HG02678 (cell line): Measurements from ENCODE around the gene SUSD5.

ENCODE experiments used
- ATAC-seq: cut with Tn5 transposase; IDR thresholded peaks from one replicate; pipeline ENCODE4 v1.9.1; 2021; ENCODE audit warnings: mild to moderate bottlenecking, moderate library complexity; ENCODE audit not compliant: unreplicated experiment

The SUSD5 gene

DNA sequence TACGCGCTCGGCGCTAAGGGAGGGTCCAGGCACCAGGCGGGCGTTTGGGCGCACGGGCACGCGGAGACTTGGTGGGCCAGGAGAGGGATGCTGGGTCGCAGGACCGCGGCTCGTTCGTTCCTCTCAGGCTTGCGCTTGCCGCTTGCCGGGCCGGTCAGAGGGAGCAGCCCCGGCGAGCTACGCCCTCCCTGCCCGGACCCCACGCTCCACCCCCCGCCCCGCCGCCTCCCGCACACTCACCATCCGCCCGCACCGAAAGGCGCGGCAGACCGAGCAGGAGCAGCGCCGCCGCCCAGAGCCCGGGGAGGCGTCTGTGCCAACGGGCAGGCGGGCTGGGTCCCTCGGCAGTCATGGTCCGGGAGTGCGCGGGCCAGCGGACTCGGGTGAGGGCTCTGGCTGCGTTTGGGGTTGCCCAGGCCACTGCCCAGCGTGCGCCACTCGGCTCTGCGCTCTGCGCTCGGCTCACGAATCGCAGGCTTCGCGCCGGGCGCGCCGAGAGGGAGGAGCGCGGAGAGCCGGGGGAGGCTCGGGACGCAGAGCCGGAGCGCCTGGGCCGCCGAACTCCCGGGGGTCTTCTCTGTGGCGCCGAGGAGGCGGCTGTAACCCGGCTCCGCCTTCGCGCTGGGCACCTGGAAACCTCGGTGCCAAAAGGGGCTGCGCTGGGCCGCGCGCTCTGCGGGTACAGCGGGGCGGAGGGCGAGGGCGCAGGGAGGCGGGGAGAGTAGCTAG lies at the start of gene SUSD5:
TSS of gene SUSD5 (minus strand) at position 365 of the 729 bp plus-strand sequence. CDS start at position 352, 13 bp downstream.
- ATAC-seq, result no peak

DNA sequence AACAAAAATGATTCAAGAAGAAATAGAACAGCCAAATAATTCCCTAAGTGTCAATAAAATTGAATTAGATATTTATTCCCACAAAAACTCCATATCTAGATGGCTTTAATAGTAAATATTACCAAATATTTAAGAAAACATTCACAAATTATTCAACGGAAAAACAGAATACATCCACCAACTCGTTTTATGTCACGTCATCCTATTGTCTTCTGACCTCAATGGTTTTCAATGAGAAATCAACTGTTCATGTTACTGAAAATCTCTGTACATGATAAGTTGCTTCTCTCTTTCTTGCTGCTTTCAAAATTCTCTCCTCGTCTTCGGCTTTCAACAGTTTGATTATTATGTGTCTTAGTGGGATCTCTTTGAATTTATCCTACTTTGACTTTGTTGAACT lies 41.5 kb upstream of the SUSD5 start:
- no peak for ATAC-seq

DNA sequence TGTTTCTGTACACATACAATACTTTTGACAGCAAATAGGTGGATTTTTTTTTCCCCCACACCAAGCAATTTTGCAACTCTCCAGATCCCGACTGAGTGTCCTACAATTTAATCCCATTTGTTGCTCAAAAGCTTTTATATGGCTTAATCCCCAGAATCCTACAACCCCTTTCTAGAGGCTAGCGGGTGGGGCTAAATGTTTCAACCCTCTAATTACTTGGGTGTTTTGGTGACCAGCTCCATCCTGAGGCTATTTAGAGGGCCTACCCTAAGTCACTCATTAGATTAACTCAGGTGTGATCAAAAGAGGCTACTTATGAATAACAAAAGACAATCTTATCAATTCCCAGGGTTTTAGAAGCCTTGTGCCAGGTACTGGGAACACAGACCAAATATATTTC lies 37.6 kb upstream of the SUSD5 start:
- ATAC-seq, result no peak

DNA sequence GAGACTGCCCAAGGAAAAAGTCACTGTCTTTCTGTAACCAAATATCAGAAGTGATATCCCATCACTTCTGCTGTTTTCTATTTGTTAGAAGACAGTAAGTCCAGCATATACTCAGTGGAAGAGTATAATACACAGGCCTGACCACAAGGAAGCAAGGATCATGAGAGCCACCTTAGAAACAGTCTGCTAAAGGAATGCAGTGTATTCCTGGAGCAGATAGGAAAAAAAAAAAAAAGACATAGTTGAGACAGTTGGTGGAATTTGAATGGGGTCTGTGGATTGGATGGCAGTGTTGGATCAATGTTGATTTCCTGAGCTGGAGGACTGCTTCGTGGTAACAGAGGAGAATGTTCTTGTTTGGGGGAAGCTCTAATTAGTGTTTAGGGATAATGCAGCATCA lies 32.1 kb upstream of the SUSD5 start:
- ATAC-seq, result no peak

DNA sequence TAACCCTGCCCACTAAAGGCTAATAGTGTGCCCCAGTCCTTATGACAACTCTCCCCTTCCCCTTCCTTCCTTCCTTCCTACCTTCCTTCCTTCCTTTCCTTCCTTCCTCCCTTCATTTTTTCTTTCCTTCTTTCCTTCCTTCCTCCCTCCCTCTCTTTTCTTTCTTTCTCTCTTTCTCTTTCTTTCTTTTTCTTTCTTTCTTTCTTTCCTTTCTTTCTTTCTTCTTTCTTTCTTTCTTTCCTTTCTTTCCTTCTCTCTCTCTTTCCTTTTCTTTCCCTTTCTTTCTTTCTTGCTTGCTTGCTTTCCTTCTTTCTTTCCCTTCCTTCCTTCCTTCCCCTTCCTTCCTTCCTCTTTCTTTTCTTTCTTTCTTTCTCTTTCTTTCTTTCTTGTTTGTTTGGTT lies 28.2 kb upstream of the SUSD5 start:
- no peak for ATAC-seq

DNA sequence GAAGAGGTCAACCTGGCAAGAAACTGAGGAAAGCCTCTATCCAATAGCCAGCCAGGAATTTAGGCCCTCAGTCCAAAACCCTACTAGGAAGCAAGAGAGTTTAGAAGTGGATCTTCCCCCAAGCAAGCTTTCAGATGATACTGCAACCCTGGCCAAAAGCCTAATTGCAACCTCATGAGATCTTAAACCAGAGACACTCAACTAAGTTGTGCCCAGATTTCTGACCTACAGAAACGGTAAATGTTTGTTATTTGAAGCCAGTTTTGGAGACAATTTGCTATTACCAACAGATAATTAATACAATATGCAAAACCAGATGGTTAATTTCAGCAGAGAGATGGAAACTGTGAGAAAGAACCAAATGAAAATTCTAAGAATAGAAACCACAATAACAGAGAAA lies 21.7 kb upstream of the SUSD5 start:
- ATAC-seq, result no peak

DNA sequence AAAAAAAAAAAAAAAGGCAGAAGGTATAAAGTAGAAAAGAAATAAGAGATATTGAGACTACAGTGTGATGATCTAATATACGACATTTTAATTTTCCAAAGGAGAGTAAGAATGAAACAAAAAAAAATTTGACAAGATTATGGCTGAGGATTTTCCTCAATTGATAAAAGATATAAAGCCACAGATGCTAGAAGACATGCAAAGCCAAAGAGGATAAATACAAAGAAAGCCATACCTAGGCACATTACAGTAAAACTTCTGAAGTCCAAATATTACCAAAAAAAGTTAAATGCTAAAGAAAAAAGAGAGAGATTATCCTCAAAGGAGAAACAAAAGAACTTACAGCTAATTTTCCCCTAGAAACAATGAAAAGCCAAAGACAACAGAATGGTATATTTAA lies 20.3 kb upstream of the SUSD5 start:
- ATAC-seq, result no peak

DNA sequence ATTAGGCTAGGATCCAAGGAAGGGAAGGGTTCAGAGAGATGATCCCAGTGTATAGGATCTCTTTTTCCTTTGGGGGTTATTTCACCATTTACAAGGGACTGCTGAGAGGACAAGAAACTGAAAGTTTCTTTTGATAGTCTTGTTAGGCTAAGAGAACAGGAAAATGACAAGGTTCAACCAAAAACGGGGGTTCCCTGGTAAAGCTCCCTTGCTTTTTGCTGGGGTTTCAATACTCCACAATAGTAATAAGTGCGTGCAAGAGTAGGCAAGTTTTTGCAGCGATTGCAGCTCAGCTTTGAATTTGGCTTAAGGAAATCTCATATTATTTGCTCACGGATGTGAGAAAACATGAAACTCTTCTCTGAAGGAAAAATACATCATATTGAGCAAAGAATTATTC lies 18.8 kb upstream of the SUSD5 start:
- no peak for ATAC-seq

DNA sequence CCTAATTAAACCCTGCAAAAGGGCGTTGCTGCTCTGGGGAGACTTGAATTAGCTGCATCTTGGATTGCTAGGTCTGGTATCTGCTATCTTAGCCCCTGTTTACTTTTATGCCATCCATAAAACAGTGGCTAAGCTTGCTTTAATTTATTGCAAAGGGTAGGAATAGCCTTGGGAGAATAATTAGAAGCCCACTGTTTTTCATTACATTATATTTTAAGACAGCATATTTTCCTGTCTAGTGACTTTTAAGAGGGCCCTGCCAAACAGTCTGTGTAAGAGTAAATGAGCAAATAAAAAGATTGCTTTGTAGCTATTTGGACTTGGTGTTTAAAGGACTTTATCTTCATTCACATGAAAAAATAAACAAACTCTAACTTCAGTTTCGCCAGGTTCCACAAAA lies 17.4 kb upstream of the SUSD5 start:
- ATAC-seq, result no peak

DNA sequence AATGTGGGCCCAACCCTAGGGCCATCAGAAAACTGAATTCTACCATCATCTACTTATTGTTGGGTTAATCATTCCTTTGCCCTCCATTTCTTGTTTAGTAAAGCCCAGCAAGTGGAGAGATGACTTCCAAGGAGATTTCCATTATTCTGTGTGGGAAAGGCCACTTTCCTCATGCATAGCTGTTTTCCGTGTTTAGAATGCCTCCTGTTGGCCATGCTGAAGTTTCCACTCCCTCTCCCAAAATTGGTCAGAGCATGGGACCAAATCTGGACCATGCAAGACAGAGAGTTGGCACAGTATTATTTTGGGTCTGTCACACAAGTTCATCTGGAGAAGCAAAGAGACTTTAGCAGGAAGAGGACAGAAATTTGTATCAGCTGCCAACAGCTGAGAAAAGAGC lies 15.3 kb upstream of the SUSD5 start:
- ATAC-seq, result no peak

DNA sequence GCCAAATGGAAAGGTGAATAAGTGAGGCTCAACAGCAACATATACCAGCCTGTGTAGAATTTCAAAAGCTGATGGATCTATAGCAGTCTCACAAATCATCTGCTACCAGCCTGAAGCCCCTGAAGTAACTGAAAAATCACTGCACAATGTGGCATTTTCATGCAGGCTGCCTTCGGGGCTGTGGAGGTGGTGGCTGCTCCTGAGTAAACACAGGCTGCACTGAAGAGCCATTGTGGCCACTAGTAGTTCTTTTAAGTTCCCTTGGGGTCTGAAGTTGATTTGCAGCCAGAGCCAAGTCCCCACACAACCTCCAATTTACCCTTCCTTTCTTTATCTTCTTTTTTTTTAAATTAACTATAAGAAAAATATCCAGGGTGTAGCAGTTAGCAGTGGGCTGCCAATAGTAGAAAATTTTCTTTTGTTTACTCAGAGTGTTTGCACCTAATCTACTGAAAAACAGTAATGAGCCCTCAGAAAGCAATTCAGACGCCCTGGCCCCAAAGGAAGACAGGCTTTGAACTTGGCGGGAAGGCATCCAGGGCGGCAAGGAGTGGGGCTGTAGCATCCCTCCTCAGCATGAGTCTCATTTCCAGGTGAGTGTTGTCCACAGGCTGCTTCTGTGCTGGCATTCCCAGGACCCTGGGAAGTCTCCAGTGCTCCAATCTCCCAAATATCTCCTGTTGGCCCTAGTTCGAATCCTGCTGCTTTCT lies 13.3 kb upstream of the SUSD5 start:
- no peak for ATAC-seq

DNA sequence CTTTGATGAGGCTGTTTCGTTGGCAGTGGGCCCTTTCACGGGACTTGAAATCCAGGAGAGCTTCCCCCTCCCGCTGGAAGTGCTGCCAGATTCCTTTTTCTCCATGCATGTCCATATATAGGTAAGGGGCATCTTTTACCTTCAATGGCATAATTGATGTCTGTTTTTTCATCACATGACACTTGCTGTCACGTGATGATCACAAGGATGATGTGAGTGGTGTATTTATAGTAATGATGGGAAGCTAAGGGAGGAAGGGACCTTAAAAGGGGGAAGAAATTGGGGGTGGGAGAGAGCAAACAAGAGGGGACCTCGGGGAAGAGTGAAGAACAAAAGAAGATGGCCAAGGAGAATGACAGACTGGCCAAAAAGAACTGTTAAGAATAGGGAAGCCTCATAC lies 11.3 kb upstream of the SUSD5 start:
- ATAC-seq, result no peak

DNA sequence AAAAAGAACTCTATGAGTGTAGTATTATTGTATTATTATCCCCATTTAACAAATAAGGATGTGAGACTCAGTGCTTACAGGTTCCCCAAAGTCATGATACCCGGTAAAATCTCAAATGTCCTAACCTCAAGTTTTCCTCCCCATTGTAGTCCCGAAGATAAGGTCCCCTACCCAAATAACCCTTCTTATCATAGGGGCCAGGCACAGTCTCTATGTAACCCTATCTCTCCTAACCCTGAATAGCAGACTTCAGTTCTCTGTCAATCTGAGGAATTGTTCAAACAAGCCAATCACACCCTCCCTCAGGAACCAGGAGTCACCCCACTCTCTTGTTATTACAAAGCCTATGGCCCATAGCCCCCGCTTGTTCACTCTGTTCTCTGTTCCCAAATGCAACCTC lies 10.5 kb upstream of the SUSD5 start:
- no peak for ATAC-seq

DNA sequence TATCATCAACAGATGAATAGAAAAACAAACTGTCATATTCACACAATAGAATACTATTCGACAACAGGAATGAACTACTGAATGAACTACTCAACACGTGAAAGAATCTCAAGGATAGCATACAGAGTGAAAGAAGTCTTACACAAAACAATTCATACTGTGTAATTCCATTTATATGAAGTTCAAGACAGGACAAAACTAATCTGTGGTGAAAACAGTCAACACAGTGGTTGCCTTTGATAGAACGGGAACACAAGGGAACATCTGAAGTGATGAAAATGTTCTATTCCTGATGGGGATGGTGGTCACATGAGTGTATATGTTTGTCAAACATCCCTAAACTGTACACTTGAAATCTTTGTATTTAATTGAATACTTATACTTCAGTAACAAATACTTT lies 2.6 kb upstream of the SUSD5 start:
- no peak for ATAC-seq

DNA sequence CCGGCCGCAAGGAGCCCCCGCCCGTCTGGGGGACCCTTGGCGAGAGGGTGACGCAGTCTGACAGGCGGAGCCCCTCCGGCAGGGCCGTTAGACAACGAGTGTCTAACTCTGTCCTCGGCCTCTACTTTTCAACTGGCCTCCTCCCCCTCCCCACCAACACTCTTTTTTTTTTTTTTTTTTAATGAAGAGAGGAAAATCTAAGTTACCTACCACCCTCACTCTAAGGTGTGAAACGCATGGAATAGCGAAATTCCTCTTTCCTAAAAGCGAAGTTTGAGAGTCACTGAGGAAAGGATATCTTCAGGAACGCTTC lies 521 bp upstream of the SUSD5 start:
- ATAC-seq, result no peak

DNA sequence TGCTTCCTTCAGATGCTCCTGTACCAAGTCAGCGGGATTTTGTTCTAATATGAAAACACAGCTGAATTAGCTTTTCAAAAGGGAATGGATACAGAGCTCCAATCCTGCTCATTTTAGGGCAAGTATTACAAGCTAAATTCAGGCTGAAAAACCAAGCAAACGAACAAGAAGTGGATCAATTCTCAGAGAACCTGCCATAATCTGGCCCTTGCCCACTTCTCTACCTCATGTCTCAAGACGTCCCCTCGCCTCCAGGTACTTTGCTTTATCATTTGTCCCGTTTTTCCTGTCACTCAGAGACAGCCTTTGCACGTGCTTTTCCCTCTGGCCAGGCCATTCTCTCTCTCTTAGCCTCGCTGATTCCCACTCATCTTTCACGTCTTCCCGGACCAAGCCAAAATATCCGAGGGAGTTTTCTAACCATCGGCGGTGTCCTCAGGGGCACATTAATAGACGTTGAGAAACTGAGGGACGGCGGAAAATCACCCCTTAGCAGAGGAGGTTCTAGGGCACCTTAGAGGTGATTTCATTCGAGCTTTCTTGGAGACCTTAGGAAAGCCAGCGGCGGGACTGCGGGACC lies 654 bp downstream of the SUSD5 start:
- ATAC-seq, result no peak

DNA sequence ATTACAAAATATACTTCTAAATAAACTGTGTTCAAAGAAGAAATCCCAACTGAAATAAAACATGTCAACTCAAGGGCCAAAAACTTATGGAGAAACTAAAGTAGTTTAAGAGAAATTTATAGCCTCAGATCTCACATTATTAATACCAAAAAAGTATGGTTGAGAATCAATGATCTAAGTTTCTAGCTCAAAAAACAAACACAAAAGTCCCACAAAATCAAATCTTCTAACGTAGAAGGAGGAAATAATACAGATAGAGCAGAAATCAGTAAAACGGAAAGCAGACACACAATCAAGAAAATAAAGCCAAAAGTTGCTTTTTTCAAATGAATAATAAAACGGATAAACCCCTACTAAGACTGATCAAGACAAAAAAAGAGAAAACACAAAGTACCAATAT lies 2.9 kb downstream of the SUSD5 start:
- ATAC-seq, result no peak

DNA sequence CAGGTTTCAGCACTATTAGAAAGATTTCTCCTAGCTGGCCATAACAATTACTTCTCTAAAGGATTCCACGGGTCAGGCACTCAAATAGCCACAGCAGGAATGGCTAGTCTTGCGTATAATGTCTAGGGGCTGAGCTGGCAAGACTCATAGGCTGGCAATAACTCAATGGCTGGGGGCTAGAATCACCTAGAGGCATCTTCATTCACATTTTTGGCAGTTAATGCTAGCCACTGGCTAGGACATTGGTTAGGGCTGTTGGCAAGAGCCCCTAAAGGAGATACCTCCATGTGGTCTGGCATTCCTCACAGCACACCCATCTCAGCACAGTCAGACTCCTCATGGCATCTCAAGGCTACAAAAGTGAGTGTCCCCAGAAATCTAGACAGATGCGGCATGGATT lies 6.2 kb downstream of the SUSD5 start:
- ATAC-seq, result no peak

DNA sequence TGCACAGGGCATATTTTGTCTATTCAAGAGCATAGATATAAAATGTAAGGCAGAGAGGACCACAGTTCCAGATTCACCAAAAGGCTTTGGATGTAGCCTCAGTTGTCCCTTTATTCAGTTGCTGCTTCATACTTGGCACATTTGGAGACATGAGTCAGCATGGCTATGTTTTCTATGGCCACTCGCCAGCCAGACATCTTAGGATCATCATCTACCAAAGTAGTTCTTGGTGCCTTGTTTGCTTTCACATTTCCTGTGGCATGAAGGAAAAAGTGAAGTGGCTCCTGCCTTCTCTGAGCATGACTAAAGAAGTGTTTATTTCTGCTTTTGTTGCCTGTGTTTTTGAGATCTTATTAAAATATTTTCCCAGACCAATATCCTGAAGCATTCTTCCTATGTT lies 7.2 kb downstream of the SUSD5 start:
- ATAC-seq, result no peak

DNA sequence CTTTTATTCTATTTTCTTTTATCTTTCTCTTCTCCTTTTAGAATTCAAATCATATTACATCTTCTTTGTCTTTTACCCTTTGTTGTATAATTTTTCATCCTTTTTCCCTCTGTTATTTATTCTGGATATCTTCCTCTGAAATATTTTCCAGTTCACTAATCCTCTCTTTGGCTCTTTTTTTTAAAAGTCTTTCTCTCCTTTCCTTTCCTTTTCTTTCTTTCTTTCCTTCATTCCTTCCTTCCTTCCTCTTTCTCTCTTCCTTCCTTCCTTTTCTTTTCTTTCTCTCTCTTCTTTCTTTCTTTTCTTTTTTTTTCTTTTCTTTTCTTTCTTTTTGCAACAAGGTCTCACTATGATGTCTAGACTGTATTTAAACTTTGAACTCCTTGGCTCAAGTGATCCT lies 9.3 kb downstream of the SUSD5 start:
- no peak for ATAC-seq

DNA sequence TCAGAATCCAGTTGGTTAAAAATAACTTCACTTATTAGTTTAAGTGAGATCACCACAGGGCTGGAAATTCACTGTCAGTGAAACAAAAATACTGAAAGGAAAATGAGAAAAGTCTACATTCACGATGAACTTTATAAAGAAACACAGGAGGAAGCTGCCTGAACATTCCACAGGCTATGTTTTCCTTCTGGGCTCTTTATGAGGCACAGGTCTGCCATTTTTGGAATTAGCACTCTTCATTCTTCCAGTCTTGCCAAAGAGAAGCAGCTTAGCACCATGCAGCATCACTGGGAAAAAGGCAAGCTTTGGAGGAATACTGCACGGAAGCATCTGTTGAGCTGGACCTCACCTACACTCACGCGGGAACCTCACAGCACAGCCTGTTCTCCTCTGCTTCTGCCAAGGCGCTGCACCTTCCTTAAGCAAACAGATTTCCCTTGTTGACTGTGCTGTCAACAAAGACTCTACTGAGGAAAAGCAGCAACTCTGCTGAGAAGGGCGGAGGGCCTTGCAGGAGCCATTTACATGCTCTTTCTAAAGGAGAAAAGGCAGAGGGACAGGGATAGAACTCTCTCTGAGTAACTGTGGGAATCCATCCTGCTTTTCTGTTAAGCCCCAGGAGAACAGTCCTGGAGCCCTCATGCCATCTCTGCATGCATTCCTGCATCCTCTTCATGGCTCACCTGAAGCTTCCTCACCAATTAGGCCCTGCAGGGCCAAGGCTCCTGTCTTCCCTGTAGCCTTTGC lies 15.7 kb downstream of the SUSD5 start:
- no peak for ATAC-seq

DNA sequence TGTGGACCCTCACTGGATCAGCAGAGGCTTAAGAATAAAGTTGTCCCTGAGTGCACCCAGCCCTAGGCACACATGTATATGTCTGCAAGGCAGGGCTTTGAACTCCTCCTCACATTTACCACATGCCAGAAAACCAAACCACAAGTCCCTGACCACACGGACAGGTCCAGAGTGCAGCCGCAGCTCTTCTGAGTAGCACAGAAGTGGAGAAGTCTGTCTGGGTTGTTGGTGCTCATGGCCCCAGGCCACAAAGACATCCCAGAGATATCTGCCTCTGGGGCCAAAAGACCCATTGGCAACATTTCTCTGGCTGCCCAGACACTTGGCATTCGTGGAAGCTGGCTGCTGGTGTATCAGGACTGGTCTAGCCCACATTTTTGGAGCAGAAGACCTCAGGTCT lies 17.4 kb downstream of the SUSD5 start:
- ATAC-seq, result no peak
